AG10803 (cell line): Measurements from ENCODE around the gene C7.
A peak's percentile ranks its signal among the peaks of the same experiment; 100 is the strongest.

Experiments used
- DNase-seq: peaks from one replicate; pipeline ENCODE4 v3.0.0; 2010; ENCODE audit warnings: low read depth
- H3K4me3 ChIP-seq: 2 replicates; pipeline ENCODE4 v1.5.1; 2011; ENCODE audit warnings: mild to moderate bottlenecking, low read length, control low read depth
- TF ChIP-seq, protein P1 (sequence below): conservative IDR thresholded peaks from 2 replicates; pipeline ENCODE4 v1.5.1; 2011; ENCODE audit warnings: mild to moderate bottlenecking, low read length, control low read depth, inconsistent platforms

The C7 gene

GRCh38 chr5:40981420-40981819 lies 72.1 kb downstream of the C7 start:
- TF ChIP-seq, protein P1, sequence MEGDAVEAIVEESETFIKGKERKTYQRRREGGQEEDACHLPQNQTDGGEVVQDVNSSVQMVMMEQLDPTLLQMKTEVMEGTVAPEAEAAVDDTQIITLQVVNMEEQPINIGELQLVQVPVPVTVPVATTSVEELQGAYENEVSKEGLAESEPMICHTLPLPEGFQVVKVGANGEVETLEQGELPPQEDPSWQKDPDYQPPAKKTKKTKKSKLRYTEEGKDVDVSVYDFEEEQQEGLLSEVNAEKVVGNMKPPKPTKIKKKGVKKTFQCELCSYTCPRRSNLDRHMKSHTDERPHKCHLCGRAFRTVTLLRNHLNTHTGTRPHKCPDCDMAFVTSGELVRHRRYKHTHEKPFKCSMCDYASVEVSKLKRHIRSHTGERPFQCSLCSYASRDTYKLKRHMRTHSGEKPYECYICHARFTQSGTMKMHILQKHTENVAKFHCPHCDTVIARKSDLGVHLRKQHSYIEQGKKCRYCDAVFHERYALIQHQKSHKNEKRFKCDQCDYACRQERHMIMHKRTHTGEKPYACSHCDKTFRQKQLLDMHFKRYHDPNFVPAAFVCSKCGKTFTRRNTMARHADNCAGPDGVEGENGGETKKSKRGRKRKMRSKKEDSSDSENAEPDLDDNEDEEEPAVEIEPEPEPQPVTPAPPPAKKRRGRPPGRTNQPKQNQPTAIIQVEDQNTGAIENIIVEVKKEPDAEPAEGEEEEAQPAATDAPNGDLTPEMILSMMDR, result no peak
- peak; percentile 9 for DNase-seq
- no peak overlapping the region for H3K4me3 ChIP-seq

DNA sequence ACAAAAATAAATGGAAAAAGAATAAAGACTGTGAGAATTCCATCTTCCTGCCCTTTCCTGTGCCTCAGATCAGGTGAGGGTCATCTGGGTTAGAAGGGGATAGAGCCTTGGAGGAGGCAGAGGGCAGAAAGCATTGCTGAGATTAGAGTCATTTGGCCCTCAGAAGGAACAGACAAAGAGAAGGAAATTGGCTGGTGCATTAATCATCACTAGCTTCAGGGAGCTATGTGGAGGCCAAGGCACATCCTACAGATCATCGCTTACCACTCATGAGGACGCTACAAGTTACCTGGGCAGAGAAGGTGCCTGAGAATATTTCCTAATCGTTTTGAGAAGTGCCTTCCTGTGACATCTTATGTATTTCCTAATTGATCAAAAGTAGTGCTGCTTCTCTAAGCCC lies 74.5 kb downstream of the C7 start:
- DNase-seq, result no peak

GRCh38 chr5:40984884-40985283 lies 75.6 kb downstream of the C7 start:
- DNase-seq, result peak; percentile 40
- TF ChIP-seq, protein P1, result no peak
- H3K4me3 ChIP-seq, result no peak overlapping the region

More for the DNA sequence above, 74.5 kb downstream of the C7 start:
- H3K4me3 ChIP-seq, result no peak overlapping the region
- TF ChIP-seq, protein P1, result no peak

GRCh38 chr5:40985501-40985900 lies 76.2 kb downstream of the C7 start:
- H3K4me3 ChIP-seq, result no peak overlapping the region
- DNase-seq, result no peak
- TF ChIP-seq, protein P1, result no peak

DNA sequence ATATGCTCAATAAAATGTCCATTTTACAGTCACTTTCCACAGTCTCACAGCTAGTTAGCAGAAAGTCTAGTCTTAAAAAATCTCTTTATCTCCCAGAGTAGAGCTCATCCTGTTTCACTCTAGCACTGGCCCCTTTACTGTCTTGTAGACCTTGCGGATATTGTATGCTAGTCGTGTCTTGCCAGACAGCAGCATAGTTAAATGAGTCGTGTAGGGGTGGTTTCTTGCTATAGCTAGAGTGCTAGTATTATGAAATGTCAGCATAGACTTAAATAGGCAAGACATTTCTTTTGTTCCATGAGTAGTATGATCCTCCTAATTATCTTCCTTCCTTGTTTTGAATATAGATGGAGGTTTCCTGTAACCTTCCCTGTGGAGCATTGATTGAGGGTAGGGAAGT lies 77.4 kb downstream of the C7 start:
- TF ChIP-seq, protein P1, result no peak
- no peak for DNase-seq

DNA sequence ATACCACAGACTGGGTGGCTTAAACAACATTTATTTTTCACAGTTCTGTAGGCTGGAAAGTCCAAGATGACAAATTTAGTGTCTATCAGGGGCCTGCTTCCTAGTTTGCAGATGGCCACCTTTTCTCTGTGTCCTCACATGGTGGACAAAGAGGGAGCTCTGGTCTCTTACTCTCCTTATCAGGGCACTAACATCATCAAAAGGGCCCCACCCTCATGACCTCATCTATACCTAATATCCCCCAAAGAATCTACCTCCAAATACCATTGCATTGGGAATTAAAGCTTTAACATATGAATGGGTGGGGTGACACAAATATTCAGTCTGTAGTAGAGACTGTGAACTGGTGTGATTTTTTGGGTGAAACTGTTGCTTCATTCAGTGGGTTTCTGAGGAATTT lies 78.1 kb downstream of the C7 start:
- DNase-seq, result no peak
- H3K4me3 ChIP-seq, result no peak overlapping the region
- TF ChIP-seq, protein P1, result no peak

More for the DNA sequence above, 77.4 kb downstream of the C7 start:
- no peak overlapping the region for H3K4me3 ChIP-seq

DNA sequence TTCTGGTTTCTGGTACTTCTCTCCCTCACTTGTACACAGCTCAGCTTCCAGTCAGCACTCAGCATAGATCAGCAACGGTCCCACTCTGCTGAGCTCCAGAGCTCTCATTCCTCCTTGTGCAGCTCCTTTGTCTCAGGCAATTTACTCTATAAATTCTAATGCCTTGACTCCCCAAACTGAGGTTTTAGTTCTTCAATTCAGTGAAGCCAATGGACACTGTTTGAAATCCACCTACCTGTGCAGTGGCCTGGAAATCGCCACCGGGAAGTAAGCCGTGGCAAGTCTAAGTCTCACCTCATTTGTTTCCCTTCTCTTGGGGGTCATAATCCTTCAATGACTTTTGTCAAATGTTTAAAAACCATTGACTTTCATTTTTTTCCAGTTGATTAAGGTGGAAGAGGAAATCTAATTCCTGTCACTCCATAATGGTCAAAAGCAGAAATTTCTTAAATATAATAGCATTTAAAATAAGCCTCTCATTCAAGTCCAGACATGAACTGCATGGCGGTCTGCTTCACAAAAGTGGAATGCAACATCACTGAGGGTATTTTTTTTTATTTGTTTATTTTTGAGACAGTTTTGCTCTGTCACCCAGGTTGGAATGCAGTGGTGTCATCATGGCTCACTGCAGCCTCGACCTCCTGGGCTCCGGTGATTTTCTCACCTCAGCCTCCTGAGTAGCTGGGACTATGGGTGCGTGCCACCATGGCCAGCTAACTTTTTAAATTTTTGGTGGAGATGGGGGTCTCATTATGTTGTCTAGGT lies 79.6 kb downstream of the C7 start:
- H3K4me3 ChIP-seq, result no peak overlapping the region
- TF ChIP-seq, protein P1, result no peak
- no peak for DNase-seq
